Measurements from ENCODE around the gene CSAD.
"Not testable (repeated sequence)": the region's sequence is repeated elsewhere in the genome, so short reads cannot be mapped to it uniquely, and the experiment has no call there.

CSAD gene

DNA sequence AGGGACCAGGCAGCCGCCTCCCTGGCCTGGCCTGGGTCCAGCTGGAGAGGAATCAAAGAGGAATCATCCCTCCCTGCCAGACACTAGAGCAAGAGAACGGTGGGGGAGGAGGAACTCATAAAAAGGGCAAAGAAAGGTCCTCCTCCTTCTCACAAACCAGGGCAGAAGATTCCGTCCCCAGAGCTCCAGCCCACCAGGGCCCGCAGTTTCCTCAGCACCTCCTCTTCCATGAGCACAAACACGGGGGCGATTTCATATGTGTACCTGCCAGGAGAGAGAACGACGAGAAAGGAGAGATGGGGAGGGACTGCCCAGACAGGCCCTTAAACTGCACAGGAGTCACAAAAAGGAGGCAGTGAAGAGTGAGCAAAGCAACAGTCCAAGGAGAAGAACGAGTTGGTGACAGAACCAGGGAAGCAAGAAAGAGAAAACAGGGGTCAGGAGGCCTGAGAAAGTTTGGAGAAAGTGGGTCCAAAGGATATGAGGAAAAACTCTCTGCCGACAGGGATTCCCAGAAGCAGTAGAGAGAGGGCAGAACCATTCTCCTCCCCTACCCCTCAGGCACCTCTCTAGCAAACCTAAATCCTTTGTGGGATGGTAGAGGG, 8.9 kb downstream of the CSAD start:
- Histone ChIP-seq H3K4me1 (ENCODE audit: control insufficient read depth in 2 of 2, insufficient read depth in 2 of 2, low read length in 2 of 2) (peaks cover 5 to 8% of the 10 kb centered on the region in 2 donors), H3K27me3 (ENCODE audit: control insufficient read depth in 2 of 2, insufficient read depth in 2 of 2, low read length in 2 of 2) (no peaks in the 10 kb centered on the region), H3K9me3 (ENCODE audit: control insufficient read depth in 2 of 2, low read length in 2 of 2) (no peaks in the 10 kb centered on the region), H3K36me3 (ENCODE audit: control insufficient read depth in 2 of 2, insufficient read depth in 2 of 2, low read length in 2 of 2) (peaks cover 5% of the 10 kb centered on the region in 2 donors), H3K9ac (ENCODE audit: low read depth in 1 of 2, low read length in 2 of 2) (no peak overlapping the region), H3K27ac (ENCODE audit: low read depth in 2 of 2, low read length in 2 of 2) (no peak overlapping the region), H3K4me3 (ENCODE audit: low read length in 2 of 2) (no peak overlapping the region)

DNA sequence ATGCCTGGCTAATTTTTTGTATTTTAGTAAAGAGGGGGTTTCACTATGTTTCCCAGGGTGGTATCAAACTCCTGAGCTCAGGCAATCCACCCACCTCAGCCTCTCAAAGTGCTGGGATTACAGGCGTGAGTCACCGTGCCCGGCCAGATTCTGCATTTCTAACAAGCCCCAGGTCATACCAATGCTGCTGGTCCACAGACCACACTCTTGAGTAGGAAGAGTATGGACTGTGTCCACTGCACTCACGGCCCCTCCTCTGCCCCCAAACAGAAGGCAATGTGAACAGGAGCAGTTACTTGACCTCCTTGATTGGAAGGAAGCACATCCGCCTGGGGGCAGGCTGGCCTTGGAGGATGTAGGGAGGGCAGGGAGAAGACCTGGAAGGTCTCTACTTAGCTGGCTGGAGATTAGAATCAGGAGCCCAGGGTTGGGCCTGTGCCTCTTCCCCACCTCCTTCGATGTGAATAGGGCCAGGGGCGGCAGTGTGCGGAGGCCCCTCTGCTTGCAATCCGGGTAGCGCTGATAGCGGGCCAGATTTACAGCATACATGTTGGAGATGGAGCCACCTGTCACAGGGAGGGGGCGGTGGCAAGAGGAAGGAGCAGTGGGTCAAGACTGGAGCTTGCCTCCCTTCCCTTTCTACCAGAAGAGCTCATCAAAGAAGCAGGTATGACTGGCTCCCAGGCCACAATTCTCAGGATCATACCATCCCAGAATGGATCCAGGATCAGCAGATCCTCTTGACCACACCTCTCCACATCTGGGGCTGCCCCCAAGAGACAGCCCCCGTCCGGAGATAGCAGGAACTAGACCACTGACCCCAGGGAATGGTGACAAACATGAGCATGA, 9.6 kb downstream of the CSAD start:
- peaks cover 5% of the 10 kb centered on the region in 2 donors for H3K36me3 ChIP-seq (ENCODE audit: control insufficient read depth in 2 of 2, insufficient read depth in 2 of 2, low read length in 2 of 2)
- H3K4me1 ChIP-seq (ENCODE audit: control insufficient read depth in 2 of 2, insufficient read depth in 2 of 2, low read length in 2 of 2), result peaks cover 5 to 8% of the 10 kb centered on the region in 2 donors
- no peak overlapping the region for H3K9ac ChIP-seq (ENCODE audit: low read depth in 1 of 2, low read length in 2 of 2)
- no peak overlapping the region for H3K4me3 ChIP-seq (ENCODE audit: low read length in 2 of 2)
- H3K27ac ChIP-seq (ENCODE audit: low read depth in 2 of 2, low read length in 2 of 2), result no peak overlapping the region
- no peaks in the 10 kb centered on the region for H3K27me3 ChIP-seq (ENCODE audit: control insufficient read depth in 2 of 2, insufficient read depth in 2 of 2, low read length in 2 of 2)
- no peaks in the 10 kb centered on the region for H3K9me3 ChIP-seq (ENCODE audit: control insufficient read depth in 2 of 2, low read length in 2 of 2)

DNA sequence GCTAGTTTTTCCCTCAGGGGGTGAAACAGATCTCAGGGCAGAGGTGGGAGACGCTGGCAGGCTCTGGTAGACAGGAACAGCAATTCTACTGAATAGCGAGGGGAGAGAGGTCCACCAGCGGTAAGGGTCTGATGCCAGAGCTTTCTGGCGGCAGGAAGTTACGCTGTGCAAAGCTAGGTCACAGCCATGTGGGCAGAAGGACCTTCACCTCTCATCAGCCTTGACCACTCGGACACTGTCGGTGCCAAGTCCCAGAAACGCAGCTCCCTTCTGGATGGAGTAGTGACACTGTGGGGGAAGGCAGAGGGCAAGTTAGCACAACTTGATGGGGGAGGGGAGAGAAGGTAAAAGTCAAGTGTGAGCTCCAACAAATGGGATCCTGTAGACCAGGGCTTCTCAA, 10.5 kb downstream of the CSAD start:
- Histone ChIP-seq H3K4me3 (ENCODE audit: low read length in 2 of 2) (no peak overlapping the region), H3K9me3 (ENCODE audit: control insufficient read depth in 2 of 2, low read length in 2 of 2) (no peaks in the 10 kb centered on the region), H3K9ac (ENCODE audit: low read depth in 1 of 2, low read length in 2 of 2) (no peak overlapping the region), H3K27me3 (ENCODE audit: control insufficient read depth in 2 of 2, insufficient read depth in 2 of 2, low read length in 2 of 2) (no peaks in the 10 kb centered on the region), H3K27ac (ENCODE audit: low read depth in 2 of 2, low read length in 2 of 2) (no peak overlapping the region), H3K4me1 (ENCODE audit: control insufficient read depth in 2 of 2, insufficient read depth in 2 of 2, low read length in 2 of 2) (peaks cover 0 to 5% of the 10 kb centered on the region in 2 donors), H3K36me3 (ENCODE audit: control insufficient read depth in 2 of 2, insufficient read depth in 2 of 2, low read length in 2 of 2) (peaks cover 5% of the 10 kb centered on the region in 2 donors)

DNA sequence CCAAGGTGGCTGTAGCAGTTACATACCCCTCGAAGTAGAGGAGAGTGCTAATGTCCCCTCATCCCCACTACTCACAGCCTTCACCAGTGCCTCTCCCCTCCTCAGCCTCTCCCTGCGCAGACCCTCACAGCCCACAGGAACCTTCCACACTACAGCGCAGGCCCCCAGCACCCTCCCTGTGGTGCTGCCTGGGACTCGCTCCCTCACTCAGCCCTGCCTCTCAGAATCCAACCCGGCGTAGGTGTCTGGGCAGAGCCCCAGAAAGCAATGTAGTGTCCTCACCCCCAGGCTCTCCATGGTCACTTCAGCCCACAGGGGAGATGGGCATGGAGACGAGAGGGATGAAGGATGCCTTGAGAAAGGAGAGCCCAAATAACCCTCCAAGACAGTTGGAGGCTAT, 11.1 kb downstream of the CSAD start:
- Histone ChIP-seq H3K27me3 (ENCODE audit: control insufficient read depth in 2 of 2, insufficient read depth in 2 of 2, low read length in 2 of 2) (no peaks in the 10 kb centered on the region), H3K9ac (ENCODE audit: low read depth in 1 of 2, low read length in 2 of 2) (no peak overlapping the region), H3K36me3 (ENCODE audit: control insufficient read depth in 2 of 2, insufficient read depth in 2 of 2, low read length in 2 of 2) (peaks cover 5% of the 10 kb centered on the region in 2 donors), H3K4me1 (ENCODE audit: control insufficient read depth in 2 of 2, insufficient read depth in 2 of 2, low read length in 2 of 2) (no peaks in the 10 kb centered on the region), H3K27ac (ENCODE audit: low read depth in 2 of 2, low read length in 2 of 2) (no peak overlapping the region), H3K9me3 (ENCODE audit: control insufficient read depth in 2 of 2, low read length in 2 of 2) (no peaks in the 10 kb centered on the region), H3K4me3 (ENCODE audit: low read length in 2 of 2) (no peak overlapping the region)

DNA sequence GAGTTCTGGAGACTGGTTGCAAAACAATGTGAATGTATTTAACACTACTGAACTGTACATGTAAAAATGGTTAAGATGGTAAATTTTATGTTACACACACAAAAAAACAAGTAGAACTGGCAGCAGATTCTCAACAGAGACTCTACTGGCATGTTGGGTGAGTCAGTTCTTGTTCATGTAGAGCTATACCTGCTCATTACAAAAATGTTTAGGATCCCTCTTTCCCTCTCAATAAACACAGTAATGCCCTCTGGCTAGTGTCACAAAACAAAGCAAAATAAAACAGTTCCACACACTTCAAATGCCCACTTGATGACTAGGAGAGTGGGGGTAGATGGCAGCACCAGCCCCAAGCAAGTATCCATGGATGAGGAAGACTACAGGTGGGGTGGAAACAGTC, 13.9 kb downstream of the CSAD start:
- Histone ChIP-seq H3K27me3 (ENCODE audit: control insufficient read depth in 2 of 2, insufficient read depth in 2 of 2, low read length in 2 of 2) (no peaks in the 10 kb centered on the region), H3K4me3 (ENCODE audit: low read length in 2 of 2) (no peak overlapping the region), H3K9ac (ENCODE audit: low read depth in 1 of 2, low read length in 2 of 2) (no peak overlapping the region), H3K9me3 (ENCODE audit: control insufficient read depth in 2 of 2, low read length in 2 of 2) (no peaks in the 10 kb centered on the region), H3K36me3 (ENCODE audit: control insufficient read depth in 2 of 2, insufficient read depth in 2 of 2, low read length in 2 of 2) (peaks cover 5% of the 10 kb centered on the region in 2 donors), H3K27ac (ENCODE audit: low read depth in 2 of 2, low read length in 2 of 2) (no peak overlapping the region), H3K4me1 (ENCODE audit: control insufficient read depth in 2 of 2, insufficient read depth in 2 of 2, low read length in 2 of 2) (no peaks in the 10 kb centered on the region)

DNA sequence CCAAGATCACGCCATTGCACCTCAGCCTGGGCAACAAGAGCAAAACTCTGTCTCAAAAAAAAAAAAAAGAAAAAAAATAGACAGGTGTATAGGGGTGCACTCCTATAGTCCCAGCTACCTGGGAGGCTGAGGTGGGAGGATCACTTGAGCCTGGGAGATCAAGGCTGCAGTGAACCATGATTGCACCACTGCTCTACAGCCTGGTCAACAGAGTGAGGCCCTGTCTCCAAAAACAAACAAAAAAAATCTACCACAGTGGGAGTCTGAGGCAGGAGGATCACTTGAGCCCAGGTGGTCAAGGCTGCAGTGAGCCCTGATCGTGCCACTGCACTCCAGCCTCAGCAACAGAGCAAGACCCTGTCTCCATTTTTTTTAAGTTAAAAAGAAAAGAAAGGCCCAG, 17.7 kb downstream of the CSAD start:
- not testable (repeated sequence) for H3K4me1 ChIP-seq (ENCODE audit: control insufficient read depth in 2 of 2, insufficient read depth in 2 of 2, low read length in 2 of 2); H3K9ac ChIP-seq (ENCODE audit: low read depth in 1 of 2, low read length in 2 of 2); H3K27me3 ChIP-seq (ENCODE audit: control insufficient read depth in 2 of 2, insufficient read depth in 2 of 2, low read length in 2 of 2); H3K36me3 ChIP-seq (ENCODE audit: control insufficient read depth in 2 of 2, insufficient read depth in 2 of 2, low read length in 2 of 2); H3K9me3 ChIP-seq (ENCODE audit: control insufficient read depth in 2 of 2, low read length in 2 of 2); H3K4me3 ChIP-seq (ENCODE audit: low read length in 2 of 2); H3K27ac ChIP-seq (ENCODE audit: low read depth in 2 of 2, low read length in 2 of 2)

DNA sequence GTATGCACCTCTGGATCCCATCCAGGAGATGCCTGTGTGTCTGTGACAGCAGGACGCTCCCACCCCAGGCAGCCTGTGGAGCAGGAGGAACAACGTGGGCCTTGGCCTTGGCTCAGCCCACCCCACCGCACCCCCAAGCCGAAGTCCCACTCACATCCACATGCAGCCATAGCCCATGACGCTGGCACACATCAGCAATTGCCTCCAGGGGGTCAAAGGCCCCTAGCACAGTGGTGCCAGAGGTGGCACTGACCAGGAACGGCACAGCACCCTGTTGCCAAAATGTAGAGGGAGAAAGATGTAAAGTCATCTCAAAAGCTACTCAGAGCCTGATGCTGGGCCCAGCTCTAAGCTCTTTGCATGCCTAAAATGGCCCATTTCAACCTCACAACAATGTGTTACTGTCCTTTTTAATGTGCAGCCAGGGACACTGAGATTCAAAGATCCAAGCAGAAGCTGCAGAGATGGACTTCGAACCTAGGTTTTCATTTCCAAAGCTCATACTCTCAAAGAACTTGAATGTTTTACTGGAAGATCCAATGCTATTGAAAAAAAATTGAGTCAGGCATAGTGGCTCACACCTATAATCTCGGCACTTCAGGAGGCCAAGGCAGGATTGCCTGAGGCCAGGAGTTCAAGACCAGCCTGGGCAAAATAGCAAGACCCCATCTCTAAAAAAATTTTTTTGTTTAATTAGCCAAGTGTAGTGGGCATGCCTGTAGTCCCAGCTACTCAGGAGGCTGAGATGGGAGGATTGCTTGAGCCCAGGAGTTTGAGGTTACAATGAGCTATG, 19.4 kb downstream of the CSAD start:
- Histone ChIP-seq H3K27ac (ENCODE audit: low read depth in 2 of 2, low read length in 2 of 2) (no peak overlapping the region), H3K4me1 (ENCODE audit: control insufficient read depth in 2 of 2, insufficient read depth in 2 of 2, low read length in 2 of 2) (peaks cover 0 to 5% of the 10 kb centered on the region in 2 donors), H3K4me3 (ENCODE audit: low read length in 2 of 2) (no peak overlapping the region), H3K9ac (ENCODE audit: low read depth in 1 of 2, low read length in 2 of 2) (no peak overlapping the region), H3K36me3 (ENCODE audit: control insufficient read depth in 2 of 2, insufficient read depth in 2 of 2, low read length in 2 of 2) (no peaks in the 10 kb centered on the region), H3K9me3 (ENCODE audit: control insufficient read depth in 2 of 2, low read length in 2 of 2) (no peaks in the 10 kb centered on the region), H3K27me3 (ENCODE audit: control insufficient read depth in 2 of 2, insufficient read depth in 2 of 2, low read length in 2 of 2) (no peaks in the 10 kb centered on the region)

DNA sequence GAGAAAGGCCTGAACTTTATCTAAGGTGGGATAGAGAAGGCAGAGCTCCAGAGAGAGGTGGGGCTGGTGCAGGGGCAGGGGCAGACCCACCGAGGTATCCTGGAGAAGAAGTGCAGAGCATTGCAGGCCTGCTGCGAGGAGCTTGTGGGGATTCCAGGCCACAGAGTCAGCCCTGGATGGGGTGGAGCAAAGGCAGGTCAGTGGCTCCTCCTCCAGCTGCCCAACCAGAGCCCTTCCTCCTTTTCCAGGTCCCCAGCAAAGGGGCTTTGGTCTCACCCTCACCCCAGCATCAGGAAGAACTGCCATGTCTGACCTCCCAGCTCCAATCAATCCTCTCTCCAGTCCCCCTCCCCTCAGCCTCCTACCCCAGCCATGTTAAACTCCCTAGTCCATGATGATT, 20.1 kb downstream of the CSAD start:
- Histone ChIP-seq H3K9me3 (ENCODE audit: control insufficient read depth in 2 of 2, low read length in 2 of 2) (no peaks in the 10 kb centered on the region), H3K4me3 (ENCODE audit: low read length in 2 of 2) (no peak overlapping the region), H3K4me1 (ENCODE audit: control insufficient read depth in 2 of 2, insufficient read depth in 2 of 2, low read length in 2 of 2) (peaks cover 0 to 5% of the 10 kb centered on the region in 2 donors), H3K27me3 (ENCODE audit: control insufficient read depth in 2 of 2, insufficient read depth in 2 of 2, low read length in 2 of 2) (no peaks in the 10 kb centered on the region), H3K9ac (ENCODE audit: low read depth in 1 of 2, low read length in 2 of 2) (no peak overlapping the region), H3K36me3 (ENCODE audit: control insufficient read depth in 2 of 2, insufficient read depth in 2 of 2, low read length in 2 of 2) (no peaks in the 10 kb centered on the region), H3K27ac (ENCODE audit: low read depth in 2 of 2, low read length in 2 of 2) (no peak overlapping the region)

DNA sequence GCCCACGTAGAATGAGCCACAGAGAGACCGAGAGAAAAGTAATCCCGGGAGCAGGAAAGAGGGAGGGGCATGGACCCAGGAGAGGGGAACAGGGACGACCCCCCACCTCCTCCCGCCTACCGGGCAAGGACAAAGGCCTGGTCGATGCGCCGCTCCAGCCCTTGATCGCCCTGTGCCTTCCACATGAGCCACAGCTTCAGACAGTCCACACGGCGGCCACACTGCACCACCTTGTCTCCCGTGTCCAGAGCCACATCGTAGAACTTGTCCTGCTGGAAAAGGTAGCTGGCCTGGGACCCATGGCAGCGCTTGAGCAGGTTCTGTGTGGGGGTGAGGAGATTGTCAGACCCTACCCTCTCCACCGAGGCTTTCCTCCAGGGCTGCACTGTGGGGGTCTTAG, 20.7 kb downstream of the CSAD start:
- Histone ChIP-seq H3K4me1 (ENCODE audit: control insufficient read depth in 2 of 2, insufficient read depth in 2 of 2, low read length in 2 of 2) (peaks cover 0 to 5% of the 10 kb centered on the region in 2 donors), H3K9ac (ENCODE audit: low read depth in 1 of 2, low read length in 2 of 2) (no peak overlapping the region), H3K9me3 (ENCODE audit: control insufficient read depth in 2 of 2, low read length in 2 of 2) (no peaks in the 10 kb centered on the region), H3K36me3 (ENCODE audit: control insufficient read depth in 2 of 2, insufficient read depth in 2 of 2, low read length in 2 of 2) (no peaks in the 10 kb centered on the region), H3K27ac (ENCODE audit: low read depth in 2 of 2, low read length in 2 of 2) (no peak overlapping the region), H3K27me3 (ENCODE audit: control insufficient read depth in 2 of 2, insufficient read depth in 2 of 2, low read length in 2 of 2) (no peaks in the 10 kb centered on the region), H3K4me3 (ENCODE audit: low read length in 2 of 2) (no peak overlapping the region)
